DND-41 (cell line): ENCODE measurements around the gene FAM170B.

Source experiments
- ATAC-seq: fragments of 200-7000 bp; cut with Tn5 transposase; 3 replicates; pipeline ENCODE4 v1.9.1; 2021; ENCODE audit warnings: low read depth; ENCODE audit not compliant: insufficient read depth
- DNase-seq: peaks from one replicate; pipeline ENCODE4 v3.0.0-alpha.2; 2020
- H2AFZ ChIP-seq: 2 replicates; pipeline ENCODE4 v1.6.0; 2012; ENCODE audit warnings: low read depth, low read length
- H3K27ac ChIP-seq: 2 replicates; pipeline ENCODE4 v1.5.1; 2012; ENCODE audit warnings: low read length, inconsistent platforms
- H3K27me3 ChIP-seq: fragments of 200-600 bp; sonication (generic); 2 replicates; pipeline ENCODE4 v1.6.0; 2012; ENCODE audit warnings: low read length, mild to moderate bottlenecking, inconsistent platforms; ENCODE audit not compliant: insufficient read depth, poor library complexity
- H3K36me3 ChIP-seq: 2 replicates; pipeline ENCODE4 v1.5.1; 2012; ENCODE audit warnings: low read length, inconsistent platforms; ENCODE audit not compliant: insufficient read depth
- H3K4me1 ChIP-seq: 2 replicates; pipeline ENCODE4 v1.5.1; 2012; ENCODE audit warnings: mild to moderate bottlenecking, low read length; ENCODE audit not compliant: insufficient read depth
- H3K4me2 ChIP-seq: 2 replicates; pipeline ENCODE4 v1.6.0; 2012; ENCODE audit warnings: mild to moderate bottlenecking, moderate library complexity, low read length, inconsistent platforms; ENCODE audit not compliant: insufficient read depth
- H3K4me3 ChIP-seq, 2 experiments: fragments of 200-600 bp in 1 of 2; shearing (Covaris generic) in 1 of 2; 2 replicates each; pipeline ENCODE4 v1.5.1; 2012 to 2016; ENCODE audit warnings: inconsistent platforms in 2 of 2, low read length in 2 of 2, mild to moderate bottlenecking in 2 of 2, low read depth in 1 of 2, moderate library complexity in 1 of 2
- H3K79me2 ChIP-seq: 2 replicates; pipeline ENCODE4 v1.6.0; 2012; ENCODE audit warnings: low read length, inconsistent platforms; ENCODE audit not compliant: insufficient read depth
- H3K9ac ChIP-seq: 2 replicates; pipeline ENCODE4 v1.6.0; 2012; ENCODE audit warnings: low read depth, mild to moderate bottlenecking, inconsistent platforms, low read length, moderate library complexity
- H3K9me3 ChIP-seq: 2 replicates; pipeline ENCODE4 v1.5.1; 2012; ENCODE audit warnings: low read length, moderate library complexity, mild to moderate bottlenecking, inconsistent platforms; ENCODE audit not compliant: insufficient read depth, severe bottlenecking
- H4K20me1 ChIP-seq: 2 replicates; pipeline ENCODE4 v1.6.0; 2012; ENCODE audit warnings: low read length; ENCODE audit not compliant: insufficient read depth
- CTCF ChIP-seq: IDR thresholded peaks from 2 replicates; pipeline ENCODE4 v1.5.1; 2012; ENCODE audit warnings: borderline replicate concordance, low read length, moderate library complexity, mild to moderate bottlenecking; ENCODE audit not compliant: poor library complexity, severe bottlenecking; ENCODE audit errors: extremely low read depth
- EZH2 ChIP-seq: IDR thresholded peaks from 3 replicates; pipeline ENCODE4 v1.6.1; 2012; ENCODE audit warnings: borderline replicate concordance, low read depth, mild to moderate bottlenecking, moderate library complexity, low read length, inconsistent platforms; ENCODE audit not compliant: severe bottlenecking

FAM170B gene

DNA sequence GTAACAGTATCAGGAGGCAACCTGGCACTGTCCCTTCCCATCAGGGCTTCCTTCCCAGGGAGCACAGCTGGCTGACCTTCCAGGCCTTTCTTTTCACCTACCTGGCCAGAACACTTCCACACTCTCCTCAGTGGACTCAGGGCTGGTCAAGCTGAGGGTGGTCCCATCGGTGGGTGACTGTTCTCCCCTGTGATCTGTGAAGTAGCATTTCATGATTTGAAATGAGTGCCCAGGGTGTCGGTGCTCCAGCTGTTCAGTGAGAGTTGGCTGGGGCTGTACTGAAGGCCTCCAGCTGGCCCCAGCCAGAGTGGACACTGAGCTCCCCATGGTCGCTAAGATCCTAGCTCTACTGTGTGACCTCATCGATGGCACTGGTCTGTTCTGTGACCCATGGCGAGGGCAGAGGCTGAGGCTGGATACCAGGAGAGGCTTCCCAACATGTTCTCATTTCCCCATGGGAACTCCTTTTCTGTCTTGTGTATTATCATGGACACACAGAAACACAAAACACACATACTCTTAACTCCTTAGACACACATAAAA, at the start of gene FAM170B:
Gene FAM170B, minus strand, starts transcription at position 316 of the 543 bp plus-strand sequence. Its CDS starts 103 bp downstream, at position 213.
- Histone ChIP-seq H3K27ac (no peak within 1 kb of the TSS), H3K27me3 (no peaks in the 10 kb centered on the region), H2AFZ (no peak within 1 kb of the TSS), H3K9ac (no peak within 1 kb of the TSS), H3K4me2 (no peak within 1 kb of the TSS), H3K4me3 (no peak within 1 kb of the TSS), H3K79me2 (no peaks in the 10 kb centered on the region), H4K20me1 (no peaks in the 10 kb centered on the region), H3K9me3 (no peaks in the 10 kb centered on the region), H3K4me1 (peaks cover 5% of the 10 kb centered on the region), H3K36me3 (no peaks in the 10 kb centered on the region)
- no peak for ATAC-seq
- no peak for TF ChIP-seq EZH2
- TF ChIP-seq CTCF, result no peak
- no peak for DNase-seq

DNA sequence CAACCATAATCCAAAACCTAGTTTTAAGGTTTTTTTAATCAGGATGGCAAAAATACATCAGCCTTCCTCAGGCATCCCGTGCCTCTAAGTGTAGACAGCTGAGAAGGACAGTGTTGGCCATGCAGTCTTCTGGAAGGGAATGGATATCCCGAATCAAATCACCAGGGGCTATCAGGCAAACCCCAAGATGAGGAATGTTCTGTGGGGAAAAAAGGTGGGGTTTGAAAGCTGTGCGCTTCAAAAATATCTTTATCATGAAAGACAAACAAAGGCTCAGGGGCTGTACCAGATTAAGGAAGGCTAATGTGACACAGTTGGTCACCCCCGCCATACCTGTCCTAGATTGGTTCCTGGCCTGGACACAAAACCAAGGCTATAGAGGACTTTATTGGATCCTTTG, 49.0 kb upstream of the FAM170B start:
- Histone ChIP-seq H3K4me2 (no peak overlapping the region), H4K20me1 (no peaks in the 10 kb centered on the region), H3K27me3 (no peaks in the 10 kb centered on the region), H2AFZ (no peak overlapping the region), H3K4me3 (no peak overlapping the region), H3K9ac (no peak overlapping the region), H3K9me3 (no peaks in the 10 kb centered on the region), H3K79me2 (no peaks in the 10 kb centered on the region), H3K36me3 (no peaks in the 10 kb centered on the region), H3K4me1 (peaks cover 56% of the 10 kb centered on the region), H3K27ac (no peak overlapping the region)
- DNase-seq (no peak), ATAC-seq (no peak)
- no peak for TF ChIP-seq EZH2
- no peak for TF ChIP-seq CTCF

DNA sequence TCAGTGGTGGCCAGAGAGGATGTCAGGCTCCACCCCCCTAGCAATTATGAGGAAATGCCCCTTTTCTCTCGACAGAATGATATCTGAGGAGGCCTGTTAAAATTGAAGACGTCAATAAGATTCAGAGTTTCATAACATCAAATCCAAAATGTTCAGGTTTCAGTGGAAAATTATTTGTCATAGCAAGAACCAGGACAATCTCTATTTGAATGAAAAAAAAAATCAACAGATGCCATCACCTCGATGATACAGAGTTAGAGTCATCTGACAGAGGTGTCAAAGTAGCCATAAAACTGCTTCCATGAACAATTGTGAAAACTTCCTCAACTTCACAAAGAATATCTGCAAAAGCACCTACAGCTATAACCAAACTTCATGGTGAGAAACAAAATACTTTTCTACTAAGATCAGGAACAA, 46.6 kb upstream of the FAM170B start:
- DNase-seq (no peak), ATAC-seq (no peak)
- no peaks in the 10 kb centered on the region for H3K9me3 ChIP-seq
- no peak overlapping the region for H3K4me2 ChIP-seq
- no peaks in the 10 kb centered on the region for H4K20me1 ChIP-seq
- no peaks in the 10 kb centered on the region for H3K36me3 ChIP-seq
- no peak overlapping the region for H3K9ac ChIP-seq
- H3K27ac ChIP-seq, result no peak overlapping the region
- no peak overlapping the region for H3K4me3 ChIP-seq
- peaks cover 55% of the 10 kb centered on the region for H3K4me1 ChIP-seq
- H3K79me2 ChIP-seq, result no peaks in the 10 kb centered on the region
- no peak overlapping the region for H2AFZ ChIP-seq
- H3K27me3 ChIP-seq, result no peaks in the 10 kb centered on the region
- TF ChIP-seq EZH2 (no peak), CTCF (no peak)
